ENCODE results near the gene PFDN4.

DNA sequence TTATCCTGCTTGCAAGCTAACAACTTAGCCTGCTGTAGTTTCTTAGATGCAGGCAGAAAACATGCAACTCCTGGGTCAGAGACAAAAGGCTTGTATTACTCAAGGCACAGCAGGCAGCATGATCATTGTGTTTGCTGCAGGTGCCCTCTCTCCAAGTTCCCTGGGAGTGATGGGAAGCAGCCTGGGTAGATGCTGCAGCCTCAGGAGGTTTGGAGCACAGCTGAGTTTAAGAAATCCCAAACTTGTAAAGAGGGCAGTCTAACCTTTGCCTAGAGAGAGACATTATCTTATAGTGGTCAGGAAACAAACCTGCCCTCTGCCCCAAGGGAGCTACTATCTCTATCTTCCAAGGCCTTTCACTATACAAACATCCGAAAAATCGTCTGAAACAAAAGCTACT is 61.1 kb downstream of the PFDN4 start:
- TF ChIP-seq, protein P1, sequence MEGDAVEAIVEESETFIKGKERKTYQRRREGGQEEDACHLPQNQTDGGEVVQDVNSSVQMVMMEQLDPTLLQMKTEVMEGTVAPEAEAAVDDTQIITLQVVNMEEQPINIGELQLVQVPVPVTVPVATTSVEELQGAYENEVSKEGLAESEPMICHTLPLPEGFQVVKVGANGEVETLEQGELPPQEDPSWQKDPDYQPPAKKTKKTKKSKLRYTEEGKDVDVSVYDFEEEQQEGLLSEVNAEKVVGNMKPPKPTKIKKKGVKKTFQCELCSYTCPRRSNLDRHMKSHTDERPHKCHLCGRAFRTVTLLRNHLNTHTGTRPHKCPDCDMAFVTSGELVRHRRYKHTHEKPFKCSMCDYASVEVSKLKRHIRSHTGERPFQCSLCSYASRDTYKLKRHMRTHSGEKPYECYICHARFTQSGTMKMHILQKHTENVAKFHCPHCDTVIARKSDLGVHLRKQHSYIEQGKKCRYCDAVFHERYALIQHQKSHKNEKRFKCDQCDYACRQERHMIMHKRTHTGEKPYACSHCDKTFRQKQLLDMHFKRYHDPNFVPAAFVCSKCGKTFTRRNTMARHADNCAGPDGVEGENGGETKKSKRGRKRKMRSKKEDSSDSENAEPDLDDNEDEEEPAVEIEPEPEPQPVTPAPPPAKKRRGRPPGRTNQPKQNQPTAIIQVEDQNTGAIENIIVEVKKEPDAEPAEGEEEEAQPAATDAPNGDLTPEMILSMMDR (IDR thresholded peaks at IDR 0.05) = no peak
- TF ChIP-seq EZH2 (IDR thresholded peaks at IDR 0.05; ENCODE audit: borderline replicate concordance, insufficient read depth, low read depth, low read length, poor library complexity, severe bottlenecking) = no peak
